ENCODE results near the gene CNTFR.

The CNTFR gene

GRCh38 chr9:34615132-34615531 lies 25.6 kb upstream of the CNTFR start:
- no peak for DNase-seq

GRCh38 chr9:34612788-34613390 lies 23.4 kb upstream of the CNTFR start:
- peak; percentile 71 to 78 for DNase-seq

GRCh38 chr9:34611811-34612787 lies 22.6 kb upstream of the CNTFR start, which contains the start of gene RPP25L:
Gene RPP25L (minus strand): TSS chr9:34612097. CDS start chr9:34611296, 801 bp downstream.
- peak; percentile 81 to 88 for DNase-seq

- no peak for DNase-seq
These were observed 21.8 kb upstream of the CNTFR start for GRCh38 chr9:34611251-34611810.

GRCh38 chr9:34610434-34611206 lies 21.1 kb upstream of the CNTFR start:
- no peak for DNase-seq

GRCh38 chr9:34607331-34607730 lies 17.8 kb upstream of the CNTFR start:
- no peak for DNase-seq

GRCh38 chr9:34606905-34607304 lies 17.4 kb upstream of the CNTFR start:
- DNase-seq: no peak

- no peak for DNase-seq
These were observed 16.7 kb upstream of the CNTFR start for GRCh38 chr9:34606190-34606589.

GRCh38 chr9:34603610-34604231 lies 14.2 kb upstream of the CNTFR start:
- peak; percentile 77 to 85 for DNase-seq

GRCh38 chr9:34601937-34602573 lies 12.5 kb upstream of the CNTFR start:
- DNase-seq: no peak

- no peak for DNase-seq
These were observed 11.4 kb upstream of the CNTFR start for GRCh38 chr9:34600908-34601307.

- DNase-seq: no peak
These were observed 10.0 kb upstream of the CNTFR start for GRCh38 chr9:34599546-34599945.

- no peak for DNase-seq
These were observed 4.7 kb upstream of the CNTFR start for GRCh38 chr9:34594177-34594576.

GRCh38 chr9:34592895-34593601 lies 3.5 kb upstream of the CNTFR start:
- DNase-seq: no peak

GRCh38 chr9:34591917-34592866 lies 2.7 kb upstream of the CNTFR start:
- DNase-seq: no peak

- DNase-seq: peak; percentile 68 to 75
These were observed 1.9 kb upstream of the CNTFR start for GRCh38 chr9:34591248-34591916.

- DNase-seq: no peak
These were observed 1.1 kb upstream of the CNTFR start for GRCh38 chr9:34590381-34591247.

All from CD4-positive, alpha-beta T cell treated with Interferon alpha-2 for 1 hour (primary cell).